HG02840 (cell line): ENCODE data around the gene TRAPPC8.
"Not testable (repeated sequence)": the region's sequence is repeated elsewhere in the genome, so short reads cannot be mapped to it uniquely, and the experiment has no call there.

ENCODE experiments used
- ATAC-seq: cut with Tn5 transposase; IDR thresholded peaks from one replicate; pipeline ENCODE4 v1.9.1; 2021; ENCODE audit warnings: mild to moderate bottlenecking, moderate library complexity, moderate number of reproducible peaks; ENCODE audit not compliant: unreplicated experiment, low FRiP score

TRAPPC8 gene

DNA sequence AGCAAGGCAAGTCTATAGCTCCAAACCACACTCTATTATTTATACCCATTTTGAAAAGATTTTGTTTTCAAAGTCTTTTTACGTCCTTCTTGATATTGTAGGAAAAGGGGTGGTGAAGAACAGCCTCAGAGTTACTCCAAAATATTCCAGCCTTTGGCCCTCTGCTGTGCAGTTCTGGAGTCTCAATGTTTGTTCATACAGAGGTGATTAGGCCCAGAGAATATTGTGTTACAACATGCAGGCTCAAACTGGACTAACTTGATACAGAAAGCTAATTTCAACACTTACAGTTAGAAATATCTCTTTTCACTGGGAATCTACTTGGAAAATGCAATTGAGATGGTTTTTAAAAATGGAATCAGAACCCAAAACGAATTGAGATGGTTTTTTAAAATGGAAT, 141.8 kb downstream of the TRAPPC8 start:
- no peak for ATAC-seq

DNA sequence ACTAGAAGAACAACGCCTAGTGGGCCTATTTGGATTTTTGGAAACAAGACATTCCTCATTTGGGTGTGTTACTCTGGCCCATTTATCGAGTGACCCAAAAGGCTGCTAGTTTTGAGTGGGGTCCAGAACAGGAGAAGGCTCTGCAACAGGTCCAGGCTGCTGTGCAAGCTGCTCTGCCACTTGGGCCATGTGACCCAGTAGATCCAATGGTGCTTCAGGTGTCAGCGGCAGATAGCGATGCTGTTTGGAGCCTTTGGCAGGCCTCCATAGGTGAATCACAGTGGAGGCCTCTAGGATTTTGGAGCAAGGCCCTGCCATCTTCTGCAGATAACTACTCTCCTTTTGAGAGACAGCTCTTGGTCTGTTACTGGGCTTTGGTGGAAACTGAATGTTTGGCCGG, 143.7 kb downstream of the TRAPPC8 start:
- not testable (repeated sequence) for ATAC-seq

DNA sequence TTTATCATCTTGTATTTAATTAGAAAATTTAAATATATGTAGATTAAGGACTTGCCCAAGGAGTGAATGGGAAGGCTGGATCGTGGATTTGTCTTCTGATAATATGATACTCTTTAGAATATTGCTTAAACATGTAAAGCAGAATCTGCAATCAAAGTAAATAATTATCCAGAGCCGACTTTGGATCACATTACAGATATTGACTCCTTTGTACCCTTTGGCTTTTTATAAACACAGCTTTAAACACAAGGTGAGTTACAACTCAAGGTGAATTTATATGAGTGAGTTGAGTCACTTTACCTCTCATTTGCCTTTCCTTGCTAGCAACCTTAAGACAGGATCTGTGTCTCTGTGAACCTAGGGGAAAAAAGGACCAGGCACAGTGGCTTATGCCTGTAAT, 144.5 kb downstream of the TRAPPC8 start:
- ATAC-seq, result no peak

DNA sequence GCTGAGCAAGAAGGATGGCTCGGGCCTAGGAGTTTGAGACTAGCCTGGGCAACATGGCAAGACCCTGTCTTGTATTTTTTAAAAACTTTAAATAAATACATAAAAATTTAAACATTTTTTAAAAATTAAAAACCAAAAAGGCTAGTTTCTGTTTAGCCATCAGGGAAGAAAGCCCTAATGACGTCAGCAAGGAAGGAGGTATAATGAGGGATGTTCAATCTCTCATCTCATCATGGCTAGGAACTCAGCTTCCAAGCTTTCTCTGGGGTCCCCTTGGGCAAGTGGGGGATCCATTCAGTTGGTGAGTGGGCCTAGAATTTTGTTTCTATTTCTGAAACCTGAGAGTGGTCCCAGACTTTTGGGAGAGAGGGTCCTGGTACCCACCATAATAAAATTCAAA, 147.2 kb downstream of the TRAPPC8 start:
- ATAC-seq, result no peak

DNA sequence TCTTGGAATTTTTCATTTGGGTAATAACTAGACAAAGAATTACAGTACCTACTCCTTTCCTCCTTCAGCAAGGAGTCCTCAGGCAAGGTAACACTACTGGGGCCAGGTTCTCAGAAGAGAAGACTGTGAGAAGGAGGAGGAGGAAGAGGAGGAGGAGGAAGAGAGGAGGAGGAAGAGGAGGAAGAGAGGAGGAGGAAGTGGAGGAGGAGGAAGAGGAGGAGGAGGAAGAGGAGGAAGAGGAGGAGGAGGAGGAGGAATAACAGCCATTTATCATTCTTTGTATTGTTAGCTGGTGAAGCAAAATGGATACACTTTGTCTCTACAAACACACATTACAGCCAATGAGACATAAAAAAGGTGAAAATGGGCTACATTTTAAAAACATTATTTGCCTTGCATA, 149.4 kb downstream of the TRAPPC8 start:
- ATAC-seq, result no peak

DNA sequence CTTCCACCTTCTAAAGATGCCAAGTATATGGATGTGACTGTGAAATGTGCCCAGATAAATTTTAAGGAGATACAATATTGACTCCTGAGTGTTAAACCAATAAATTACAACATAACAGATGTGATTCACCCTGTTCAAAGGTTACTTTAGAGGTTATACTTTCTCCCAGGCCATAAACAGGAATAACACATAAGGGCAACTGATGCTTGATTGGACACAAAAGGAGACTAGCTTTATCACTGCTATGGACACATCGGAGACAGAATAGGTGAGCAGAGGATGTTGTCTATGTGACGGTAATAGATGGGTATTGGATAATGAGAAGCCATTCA, 150.4 kb downstream of the TRAPPC8 start:
- no peak for ATAC-seq

DNA sequence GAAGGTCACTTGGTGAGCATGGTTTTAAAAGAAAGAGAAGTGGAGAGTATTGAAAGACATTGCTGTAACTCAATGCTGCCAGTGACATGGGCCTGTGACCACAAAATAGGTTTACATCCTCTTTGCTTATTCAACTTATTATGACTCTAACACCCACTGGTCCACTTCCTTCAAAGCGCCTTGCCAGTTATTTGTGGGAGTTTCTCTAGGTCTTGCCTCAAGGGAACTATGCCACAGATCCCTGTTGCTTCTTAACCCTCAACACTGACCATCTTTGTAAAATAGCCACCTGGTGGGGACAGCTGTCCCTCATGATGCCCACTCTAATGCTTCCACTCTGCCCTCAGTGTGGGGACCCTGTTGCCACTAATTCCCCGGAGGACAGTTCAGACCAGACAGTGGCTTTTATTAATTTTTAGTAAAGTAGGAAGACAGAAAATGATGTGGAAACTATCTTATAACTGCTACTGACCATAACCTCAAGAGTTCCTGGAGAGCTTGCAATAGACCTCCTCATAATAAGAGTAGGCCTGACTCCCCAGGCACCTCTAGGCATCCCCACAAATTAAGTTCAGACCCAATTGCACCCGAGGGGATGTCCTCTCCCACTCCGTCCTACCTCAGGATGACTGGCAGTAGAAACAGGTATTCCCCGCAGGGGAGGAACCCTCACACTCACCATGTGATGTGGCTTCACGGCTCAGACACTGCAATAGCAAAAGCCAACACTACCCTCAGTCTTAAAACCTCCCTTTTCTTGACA, 150.9 kb downstream of the TRAPPC8 start:
- ATAC-seq, result peak; percentile 86

DNA sequence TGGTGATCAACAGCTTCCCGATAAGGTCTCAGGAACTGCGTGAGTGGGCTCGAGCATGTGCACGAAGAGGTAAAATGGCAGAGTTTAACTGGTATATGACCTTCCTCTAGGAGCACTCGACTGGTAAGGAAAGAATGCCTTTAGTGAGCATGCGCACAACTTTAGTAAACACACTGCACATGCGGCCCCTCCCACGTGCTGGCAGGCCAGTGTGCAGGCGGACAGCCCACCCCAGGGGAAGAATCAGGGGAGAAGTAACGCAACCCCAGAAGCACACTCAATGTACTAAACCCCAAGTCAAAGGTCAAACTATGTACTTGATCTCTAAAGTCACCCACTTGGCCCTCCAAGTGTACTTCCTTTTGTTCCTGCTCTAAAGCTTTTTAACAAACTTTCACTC, 153.5 kb downstream of the TRAPPC8 start:
- ATAC-seq, result no peak

DNA sequence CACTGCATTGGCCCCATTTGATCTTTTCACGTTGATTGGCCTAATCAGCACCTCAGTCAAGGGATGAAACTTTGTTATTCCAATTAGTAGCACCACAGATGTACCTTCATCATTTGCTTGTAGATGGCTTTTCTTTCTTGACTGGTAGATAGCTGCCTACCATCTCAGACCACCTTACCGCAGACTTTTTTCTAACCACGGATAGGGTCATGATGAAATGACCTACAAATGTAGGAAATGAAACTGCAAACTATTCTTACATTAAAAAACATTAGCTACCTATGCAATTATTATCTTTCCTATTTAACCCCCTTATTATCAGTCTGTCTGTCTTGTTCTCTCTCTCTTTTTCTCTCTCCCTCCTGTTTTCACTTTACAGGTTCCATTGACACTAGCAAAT, 159.9 kb downstream of the TRAPPC8 start:
- ATAC-seq, result no peak
